ENCODE results near the gene VMO1.
A peak's percentile ranks its signal among the peaks of the same experiment; 100 is the strongest.

Gene VMO1

GRCh38 chr17:4735876-4736651, 50.1 kb downstream of the VMO1 start:
- Mint-ChIP-seq H3K4me3 (peak overlapping the region in 2 of 3 experiments; percentile 41 to 58), H3K4me1 (peaks cover 7% of the 10 kb centered on the region), H3K27me3 (ENCODE audit: low read depth) (peaks cover 61% of the 10 kb centered on the region), H3K27ac (no peak overlapping the region), H3K36me3 (ENCODE audit: low read depth) (no peaks in the 10 kb centered on the region), H3K9me3 (no peaks in the 10 kb centered on the region)
- no peak for TF ChIP-seq CTCF (IDR thresholded peaks at IDR 0.05; ENCODE audit: unreplicated experiment in 3 of 3)

Measured in nephron (organoid).